Stomach (tissue), 9 donors: Measurements from ENCODE around the gene SEMA7A. TPM values are rescaled to one million over a fixed set of nuclear protein-coding genes. Genes with fewer than 3 reads are reported as not detected.

ENCODE experiments used
- DNase-seq, 2 donors: peaks; one replicate each; pipeline versions ENCODE4 v3.0.0 to v3.0.0-alpha.2; 2013 to 2019
- H3K27ac ChIP-seq, 5 donors: fragments of 200-600 bp in 4 of 5; sonication (generic) in 4 of 5; one replicate each; pipeline ENCODE4 v1.5.1; 2013 to 2019; ENCODE audit warnings: mild to moderate bottlenecking in 1 of 5, moderate library complexity in 1 of 5
- H3K27me3 ChIP-seq, 3 donors: fragments of 200-600 bp; sonication (generic); one replicate each; pipeline ENCODE4 v1.5.1; 2017 to 2019; ENCODE audit warnings: mixed run types in 1 of 3
- H3K36me3 ChIP-seq, 4 donors: fragments of 200-600 bp; sonication (generic); 1 replicate in 3 of 4; 2 replicates in 1 of 4; pipeline ENCODE4 v1.5.1; 2016 to 2019
- H3K4me1 ChIP-seq, 4 donors: fragments of 200-600 bp; sonication (generic); one replicate each; pipeline ENCODE4 v1.5.1; 2016 to 2019
- H3K4me3 ChIP-seq, 4 donors: fragments of 200-600 bp; sonication (generic) in 3 of 4; one replicate each; pipeline ENCODE4 v1.5.1; 2016 to 2019; ENCODE audit warnings: mild to moderate bottlenecking in 1 of 4
- H3K9me3 ChIP-seq, 4 donors: fragments of 200-600 bp; sonication (generic); one replicate each; pipeline ENCODE4 v1.5.1; 2016 to 2019
- CTCF ChIP-seq, 7 experiments: fragments of 450-650 bp in 4 of 7; fragments of 200-600 bp in 3 of 7; sonication (generic) in 3 of 7; IDR thresholded peaks; one replicate each; pipeline ENCODE4 v1.5.1; 2016 to 2019; ENCODE audit warnings: antibody characterized with exemption in 7 of 7, control low read depth in 2 of 7, mild to moderate bottlenecking in 1 of 7
- EP300 ChIP-seq: sonication (generic); formaldehyde crosslinking; IDR thresholded peaks from one replicate; pipeline ENCODE4 v1.6.1; 2017; ENCODE audit warnings: antibody characterized with exemption
- POLR2A ChIP-seq, 4 donors: fragments of 450-650 bp; IDR thresholded peaks; one replicate each; pipeline ENCODE4 v1.6.1; 2016; ENCODE audit warnings: antibody characterized with exemption in 4 of 4, control low read depth in 2 of 4, mild to moderate bottlenecking in 1 of 4, moderate library complexity in 1 of 4
- POLR2AphosphoS5 ChIP-seq, 3 donors: sonication (generic); formaldehyde crosslinking; IDR thresholded peaks; one replicate each; pipeline ENCODE4 v1.6.1; 2016; ENCODE audit warnings: antibody characterized with exemption in 3 of 3
- WGBS, 5 donors: extraction: QIAGEN DNeasy Blood & Tissue Kit in 3 of 5; methylation state at CpG; one replicate each; pipeline versions ENCODE4 v1.1.5 to v1.1.7; 2013 to 2018; 5-methylcytosine and 5-hydroxymethylcytosine counted together
- intact Hi-C: fragments of 100-400 bp; cut with DNase I; formaldehyde crosslinking; loops from one replicate; pipeline ENCODE4 v1.15.1; 2023; ENCODE audit warnings: low total_unique reads
- polyA plus RNA-seq, 3 donors: library from polyadenylated mRNA; stranded (reverse); fragments of 200-250 nt; gene quantifications; one replicate each; pipeline ENCODE4 v1.2.3, GENCODE V29; 2013
- total RNA-seq, 5 donors: library from RNA; depleted of rRNA; stranded (reverse); fragments of >200 nt; gene quantifications; one replicate each; pipeline versions ENCODE4 v1.1.0 to v1.2.3, GENCODE V29; 2014 to 2016
- donor health status: healthy with polysubstance abuse.
- donor health status: Bipolar disorder and iron deficiency.
- donor health status: healthy.

The SEMA7A gene
- total and polyA plus RNA-seq, 8 donors, result 0.31 to 3.5 (median 2.1) TPM; not detected in 2

GRCh38 chr15:74368121-74368520 is 65.6 kb downstream of the SEMA7A start:
- Histone ChIP-seq H3K36me3 (no peaks in the 10 kb centered on the region), H3K27me3 (peaks cover 0 to 71% (median 30%) of the 10 kb centered on the region in 3 donors), H3K4me3 (no peak overlapping the region), H3K27ac (no peak overlapping the region), H3K9me3 (no peaks in the 10 kb centered on the region), H3K4me1 (peaks cover 7 to 15% (median 12%) of the 10 kb centered on the region in 4 donors)
- intact Hi-C loops, result no loop called here
- TF ChIP-seq POLR2A (IDR thresholded peaks at IDR 0.05) (no peak), CTCF (IDR thresholded peaks at IDR 0.05) (no peak), EP300 (no peak), POLR2AphosphoS5 (IDR thresholded peaks at IDR 0.05) (no peak)
- 88 to 95% (median 93%) methylated on average over 3 of the region's 3 CpGs for WGBS, 5 donors
- DNase-seq, result no peak

- peak within 1 kb of the TSS in 1 of 4 donors; percentile 66 for H3K4me3 ChIP-seq
- no peaks in the 10 kb centered on the region for H3K36me3 ChIP-seq
- TF ChIP-seq POLR2A (IDR thresholded peaks at IDR 0.05), result no peak
- no peak for TF ChIP-seq EP300
- no peak for TF ChIP-seq CTCF (IDR thresholded peaks at IDR 0.05)
- TF ChIP-seq POLR2AphosphoS5 (IDR thresholded peaks at IDR 0.05), result no peak
- peaks cover 0 to 64% (median 30%) of the 10 kb centered on the region in 3 donors for H3K27me3 ChIP-seq
- H3K27ac ChIP-seq, result no peak within 1 kb of the TSS
- H3K4me1 ChIP-seq, result peaks cover 7 to 15% (median 12%) of the 10 kb centered on the region in 4 donors
- DNase-seq, result no peak
- 74 to 87% (median 83%) methylated on average over 12 of the region's 12 CpGs for WGBS, 5 donors
- no peaks in the 10 kb centered on the region for H3K9me3 ChIP-seq
- intact Hi-C loops, result no loop called here
Measured at GRCh38 chr15:74367296-74367854, 66.4 kb downstream of the SEMA7A start, which contains the start of gene CYP11A1. TSS of gene CYP11A1 (minus strand) at chr15:74367646. CDS start at chr15:74367585, 61 bp downstream.

- Histone ChIP-seq H3K27me3 (peaks cover 0 to 59% (median 30%) of the 10 kb centered on the region in 3 donors), H3K4me3 (peak overlapping the region; percentile 52 to 66 (median 54)), H3K9me3 (no peaks in the 10 kb centered on the region), H3K27ac (peak overlapping the region; percentile 9 to 71 (median 60)), H3K36me3 (no peaks in the 10 kb centered on the region), H3K4me1 (peaks cover 7 to 15% (median 12%) of the 10 kb centered on the region in 4 donors)
- DNase-seq, result peak in 1 of 2 donors; percentile 86
- WGBS, 5 donors, result 5 to 13% (median 6%) methylated on average over 36 to 75 of the region's 75 CpGs
- intact Hi-C loops, result no loop called here
- TF ChIP-seq POLR2AphosphoS5 (IDR thresholded peaks at IDR 0.05) (no peak), POLR2A (IDR thresholded peaks at IDR 0.05) (no peak), CTCF (IDR thresholded peaks at IDR 0.05) (no peak), EP300 (no peak)
Measured at GRCh38 chr15:74365598-74366445, 67.9 kb downstream of the SEMA7A start.

GRCh38 chr15:74364936-74365597 is 68.7 kb downstream of the SEMA7A start:
- intact Hi-C loops, result no loop called here
- Histone ChIP-seq H3K27ac (peak overlapping the region in 3 of 5 donors; percentile 60 to 71 (median 68)), H3K4me1 (peaks cover 7 to 15% (median 12%) of the 10 kb centered on the region in 4 donors), H3K9me3 (no peaks in the 10 kb centered on the region), H3K27me3 (peaks cover 0 to 54% (median 30%) of the 10 kb centered on the region in 3 donors), H3K36me3 (no peaks in the 10 kb centered on the region), H3K4me3 (peak overlapping the region; percentile 52 to 66 (median 54))
- 81 to 91% (median 86%) methylated on average over 12 of the region's 12 CpGs for WGBS, 5 donors
- no peak for DNase-seq
- TF ChIP-seq POLR2A (IDR thresholded peaks at IDR 0.05) (no peak), POLR2AphosphoS5 (IDR thresholded peaks at IDR 0.05) (no peak), CTCF (IDR thresholded peaks at IDR 0.05) (no peak), EP300 (no peak)
